ENCODE results near the gene RPRD2.

The RPRD2 gene

DNA sequence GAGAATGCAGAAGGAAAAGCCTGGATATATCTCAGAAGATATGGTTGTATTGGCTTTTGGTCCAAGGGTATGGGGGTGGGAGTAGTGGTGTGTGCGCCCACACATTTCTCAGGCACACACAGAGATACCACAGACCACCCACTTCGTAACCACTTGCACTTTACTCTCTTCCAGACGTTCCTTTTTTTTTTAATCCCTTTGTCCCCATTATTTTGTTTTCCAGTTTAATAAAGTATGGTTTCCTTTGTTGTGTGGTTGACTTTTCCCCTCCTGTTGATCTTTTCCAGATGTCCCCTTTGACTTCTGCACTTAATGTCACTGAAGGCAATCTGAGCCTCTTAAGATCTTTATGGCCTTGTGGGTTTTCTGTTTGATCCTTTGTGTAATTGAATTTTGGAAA, 112.8 kb downstream of the RPRD2 start:
- no peak overlapping the region for H3K27ac ChIP-seq (ENCODE audit: low read length)
- no peaks in the 10 kb centered on the region for H3K9me3 ChIP-seq (ENCODE audit: control insufficient read depth, low read depth, low read length)
- H3K27me3 ChIP-seq (ENCODE audit: control insufficient read depth, insufficient read depth, low read length): peaks cover 9% of the 10 kb centered on the region
- H3K9ac ChIP-seq (ENCODE audit: low read length): no peak overlapping the region
- no peaks in the 10 kb centered on the region for H3K4me1 ChIP-seq (ENCODE audit: control insufficient read depth, low read depth, low read length)
- no peak overlapping the region for H3K4me3 ChIP-seq (ENCODE audit: low read length)
- H3K36me3 ChIP-seq (ENCODE audit: control insufficient read depth, low read depth, low read length): peaks cover 13% of the 10 kb centered on the region

DNA sequence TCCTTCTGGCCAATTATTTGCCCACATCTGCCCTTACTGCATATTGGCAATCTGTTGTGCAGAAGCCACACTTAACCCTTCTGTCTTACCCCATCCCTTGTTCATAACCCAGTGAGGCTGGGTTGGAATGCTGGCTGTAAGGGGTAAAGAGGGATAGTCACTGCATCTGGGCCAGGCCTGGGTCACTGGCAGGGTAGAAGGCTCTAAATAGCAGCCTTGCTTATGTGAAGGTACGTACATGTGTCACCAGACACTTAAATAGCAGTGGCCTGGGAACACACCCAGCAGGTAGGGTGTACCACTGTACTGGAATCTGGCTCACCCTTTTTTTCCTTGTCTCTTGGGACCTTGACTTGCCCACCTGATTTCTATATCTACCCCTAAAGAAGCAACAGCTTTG, 113.4 kb downstream of the RPRD2 start:
- no peak overlapping the region for H3K9ac ChIP-seq (ENCODE audit: low read length)
- H3K4me1 ChIP-seq (ENCODE audit: control insufficient read depth, low read depth, low read length): no peaks in the 10 kb centered on the region
- peaks cover 9% of the 10 kb centered on the region for H3K27me3 ChIP-seq (ENCODE audit: control insufficient read depth, insufficient read depth, low read length)
- no peak overlapping the region for H3K27ac ChIP-seq (ENCODE audit: low read length)
- peaks cover 7% of the 10 kb centered on the region for H3K36me3 ChIP-seq (ENCODE audit: control insufficient read depth, low read depth, low read length)
- no peaks in the 10 kb centered on the region for H3K9me3 ChIP-seq (ENCODE audit: control insufficient read depth, low read depth, low read length)
- H3K4me3 ChIP-seq (ENCODE audit: low read length): no peak overlapping the region

DNA sequence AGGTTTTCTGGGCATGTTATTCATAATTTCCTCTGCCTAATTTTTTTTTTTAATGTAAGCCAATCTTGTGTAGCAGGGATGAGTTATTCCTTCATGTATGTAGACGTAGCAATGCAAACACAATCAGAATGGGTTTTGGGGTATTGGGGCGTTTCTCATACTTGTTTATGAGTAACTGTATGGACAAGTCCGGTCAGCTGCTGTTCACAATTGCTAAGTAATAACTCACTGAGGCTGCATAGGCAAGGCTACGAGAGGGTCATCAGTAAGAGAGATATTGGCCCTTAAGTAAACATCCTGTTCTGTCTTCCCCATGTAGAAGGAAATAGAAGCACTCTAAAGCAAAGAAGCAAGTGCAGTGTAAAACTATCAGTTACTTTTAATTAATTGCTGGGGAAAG, 113.8 kb downstream of the RPRD2 start:
- Histone ChIP-seq H3K27me3 (ENCODE audit: control insufficient read depth, insufficient read depth, low read length) (peaks cover 9% of the 10 kb centered on the region), H3K9me3 (ENCODE audit: control insufficient read depth, low read depth, low read length) (no peaks in the 10 kb centered on the region)

DNA sequence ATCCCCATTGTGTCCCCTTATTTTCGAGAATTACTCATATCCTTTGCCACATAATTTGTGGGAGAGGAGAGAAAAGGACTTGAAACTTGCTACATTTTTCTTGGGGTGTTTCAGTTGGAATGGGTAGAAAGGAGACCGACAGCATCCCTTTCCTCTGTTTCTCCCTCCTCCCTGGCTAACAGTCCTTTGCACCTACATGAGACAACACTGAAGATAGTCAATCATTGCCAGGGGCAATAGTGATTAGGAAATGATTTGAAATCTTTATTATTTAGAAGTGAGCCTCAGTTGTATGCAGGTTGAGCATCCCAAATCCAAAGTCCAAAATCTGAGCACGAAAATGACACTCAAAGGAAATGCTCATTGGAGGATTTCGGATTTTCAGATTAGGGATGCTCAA, 115.4 kb downstream of the RPRD2 start:
- Histone ChIP-seq H3K27ac (ENCODE audit: low read length) (no peak overlapping the region), H3K9ac (ENCODE audit: low read length) (no peak overlapping the region), H3K36me3 (ENCODE audit: control insufficient read depth, low read depth, low read length) (no peaks in the 10 kb centered on the region), H3K4me3 (ENCODE audit: low read length) (no peak overlapping the region), H3K4me1 (ENCODE audit: control insufficient read depth, low read depth, low read length) (no peaks in the 10 kb centered on the region), H3K27me3 (ENCODE audit: control insufficient read depth, insufficient read depth, low read length) (peaks cover 9% of the 10 kb centered on the region), H3K9me3 (ENCODE audit: control insufficient read depth, low read depth, low read length) (no peaks in the 10 kb centered on the region)

More for the DNA sequence above, 113.8 kb downstream of the RPRD2 start:
- Histone ChIP-seq H3K9ac (ENCODE audit: low read length) (no peak overlapping the region), H3K36me3 (ENCODE audit: control insufficient read depth, low read depth, low read length) (peaks cover 3% of the 10 kb centered on the region), H3K27ac (ENCODE audit: low read length) (no peak overlapping the region), H3K4me3 (ENCODE audit: low read length) (no peak overlapping the region), H3K4me1 (ENCODE audit: control insufficient read depth, low read depth, low read length) (no peaks in the 10 kb centered on the region)

DNA sequence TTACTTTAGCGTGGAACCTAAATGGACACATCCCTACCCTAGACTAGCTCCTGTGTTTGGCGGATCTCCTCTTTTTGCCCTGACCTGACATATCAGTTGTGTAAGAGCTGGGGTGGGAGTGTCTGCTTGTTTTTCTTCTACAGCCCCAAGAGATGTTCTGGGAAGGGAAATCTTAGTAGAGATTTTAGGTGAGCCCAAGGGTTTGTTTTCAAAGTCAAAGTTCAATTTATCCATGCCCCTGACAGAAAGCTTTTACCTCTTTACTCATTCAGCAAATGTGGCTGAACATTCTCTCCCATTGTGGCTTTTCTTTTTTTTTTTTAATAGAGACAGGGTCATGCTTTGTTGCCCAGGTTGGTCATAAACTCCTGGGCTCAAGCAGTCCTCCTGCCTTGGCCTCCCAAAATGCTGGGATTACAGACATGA, 116.0 kb downstream of the RPRD2 start:
- Histone ChIP-seq H3K9ac (ENCODE audit: low read length) (no peak overlapping the region), H3K4me1 (ENCODE audit: control insufficient read depth, low read depth, low read length) (no peaks in the 10 kb centered on the region), H3K36me3 (ENCODE audit: control insufficient read depth, low read depth, low read length) (no peaks in the 10 kb centered on the region), H3K27me3 (ENCODE audit: control insufficient read depth, insufficient read depth, low read length) (peaks cover 9% of the 10 kb centered on the region), H3K4me3 (ENCODE audit: low read length) (no peak overlapping the region), H3K9me3 (ENCODE audit: control insufficient read depth, low read depth, low read length) (no peaks in the 10 kb centered on the region), H3K27ac (ENCODE audit: low read length) (no peak overlapping the region)

DNA sequence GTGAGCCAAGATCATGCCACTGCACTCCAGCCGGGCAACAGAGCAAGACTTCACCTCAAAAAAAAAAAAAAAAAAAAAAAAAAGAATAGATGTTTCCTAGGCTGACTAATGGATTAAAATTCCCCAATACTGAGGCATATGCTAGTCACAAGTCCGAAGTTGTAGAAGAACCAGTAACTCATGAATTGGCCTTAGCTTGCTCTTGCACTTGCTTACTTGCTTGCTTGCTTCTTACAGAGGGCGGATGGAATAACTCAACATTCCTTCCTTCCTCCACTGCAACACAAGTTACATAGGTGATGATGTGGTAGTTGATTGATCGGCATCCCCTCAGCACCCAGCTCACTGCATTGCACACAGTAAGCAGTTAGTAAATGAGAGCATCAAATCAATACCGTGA, 120.5 kb downstream of the RPRD2 start:
- Histone ChIP-seq H3K4me3 (ENCODE audit: low read length) (no peak overlapping the region), H3K9ac (ENCODE audit: low read length) (no peak overlapping the region), H3K27ac (ENCODE audit: low read length) (no peak overlapping the region), H3K4me1 (ENCODE audit: control insufficient read depth, low read depth, low read length) (peaks cover 4% of the 10 kb centered on the region), H3K9me3 (ENCODE audit: control insufficient read depth, low read depth, low read length) (no peaks in the 10 kb centered on the region), H3K27me3 (ENCODE audit: control insufficient read depth, insufficient read depth, low read length) (peaks cover 6% of the 10 kb centered on the region), H3K36me3 (ENCODE audit: control insufficient read depth, low read depth, low read length) (peaks cover 8% of the 10 kb centered on the region)

DNA sequence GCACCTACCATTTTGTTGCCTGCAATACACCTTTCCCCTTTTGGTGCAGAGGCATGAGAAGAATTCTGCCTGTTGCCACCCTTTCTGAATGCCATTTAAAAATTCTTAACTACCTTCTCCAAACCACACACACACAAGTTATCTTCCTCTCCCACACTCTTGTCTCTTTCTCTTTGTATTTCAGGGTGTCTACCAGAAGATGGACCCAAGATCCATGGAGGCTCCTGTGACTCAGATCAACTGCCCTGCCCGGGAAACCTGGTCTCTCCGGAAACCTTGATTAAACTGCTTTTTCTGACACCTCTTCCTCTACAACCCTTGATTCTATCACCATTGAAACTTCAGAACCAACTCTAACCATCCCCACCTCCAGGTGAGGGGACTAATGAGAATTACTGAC, 120.9 kb downstream of the RPRD2 start:
- Histone ChIP-seq H3K9me3 (ENCODE audit: control insufficient read depth, low read depth, low read length) (no peaks in the 10 kb centered on the region), H3K4me1 (ENCODE audit: control insufficient read depth, low read depth, low read length) (peaks cover 4% of the 10 kb centered on the region), H3K27me3 (ENCODE audit: control insufficient read depth, insufficient read depth, low read length) (peaks cover 1% of the 10 kb centered on the region), H3K27ac (ENCODE audit: low read length) (no peak overlapping the region), H3K4me3 (ENCODE audit: low read length) (no peak overlapping the region), H3K9ac (ENCODE audit: low read length) (no peak overlapping the region), H3K36me3 (ENCODE audit: control insufficient read depth, low read depth, low read length) (peaks cover 10% of the 10 kb centered on the region)

DNA sequence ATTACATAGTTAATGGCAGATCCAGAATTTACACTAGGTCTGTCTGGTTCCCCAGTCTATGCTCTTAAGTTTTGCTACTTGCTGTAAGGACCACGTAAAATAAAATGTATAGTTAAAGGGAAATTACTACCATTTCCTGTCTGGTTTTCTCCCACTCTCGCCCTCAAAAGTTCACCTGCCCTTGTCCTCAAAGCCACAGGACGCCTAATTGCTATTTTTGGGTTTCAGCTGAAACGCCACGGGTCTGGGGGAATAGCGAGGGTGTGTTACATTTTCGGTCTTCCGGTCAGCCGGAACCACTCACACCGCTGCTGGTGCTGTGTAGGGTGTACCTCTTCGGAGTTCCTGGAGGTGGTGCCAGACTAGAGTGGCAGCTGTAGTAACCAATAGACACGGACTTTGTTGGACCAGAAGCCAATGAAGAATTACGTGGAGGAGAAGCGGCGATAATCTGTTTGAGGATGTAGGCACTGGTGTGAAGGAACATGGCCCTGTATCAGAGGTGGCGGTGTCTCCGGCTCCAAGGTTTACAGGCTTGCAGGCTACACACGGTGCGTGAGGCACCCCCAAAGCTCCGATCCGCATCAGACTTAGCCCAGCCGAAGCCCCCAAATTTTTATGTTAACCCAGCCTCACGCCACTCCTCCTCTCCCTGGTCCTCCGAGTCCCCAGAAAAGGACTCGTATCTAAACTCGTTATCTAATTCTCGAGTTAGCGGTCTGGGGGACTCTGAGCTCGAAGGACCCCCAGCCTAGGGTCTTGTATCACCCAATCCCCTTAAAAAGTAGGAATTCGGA, 123.2 kb downstream of the RPRD2 start, which contains the start of gene TARS2:
Gene TARS2, plus strand, starts transcription at position 454 of the 797 bp plus-strand sequence. Its CDS starts 32 bp downstream, at position 486.
- Histone ChIP-seq H3K9ac (ENCODE audit: low read length) (peak within 1 kb of the TSS; percentile 83), H3K4me1 (ENCODE audit: control insufficient read depth, low read depth, low read length) (peaks cover 4% of the 10 kb centered on the region), H3K27me3 (ENCODE audit: control insufficient read depth, insufficient read depth, low read length) (no peaks in the 10 kb centered on the region), H3K36me3 (ENCODE audit: control insufficient read depth, low read depth, low read length) (peaks cover 27% of the 10 kb centered on the region), H3K9me3 (ENCODE audit: control insufficient read depth, low read depth, low read length) (no peaks in the 10 kb centered on the region), H3K27ac (ENCODE audit: low read length) (peak within 1 kb of the TSS; percentile 54), H3K4me3 (ENCODE audit: low read length) (peak within 1 kb of the TSS; percentile 94)

DNA sequence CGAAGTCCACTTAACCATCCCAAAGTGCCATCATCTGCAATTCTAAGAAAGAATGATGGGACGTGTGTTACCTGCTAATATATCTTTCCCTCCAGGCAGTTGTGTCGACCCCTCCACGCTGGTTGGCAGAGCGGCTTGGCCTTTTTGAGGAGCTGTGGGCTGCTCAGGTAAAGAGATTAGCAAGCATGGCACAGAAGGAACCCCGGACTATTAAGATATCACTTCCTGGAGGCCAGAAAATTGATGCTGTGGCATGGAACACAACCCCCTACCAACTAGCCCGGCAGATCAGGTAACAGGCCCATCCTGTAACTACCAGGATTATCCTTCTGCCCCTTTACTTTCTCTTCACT, 123.8 kb downstream of the RPRD2 start:
- no peaks in the 10 kb centered on the region for H3K9me3 ChIP-seq (ENCODE audit: control insufficient read depth, low read depth, low read length)
- H3K27ac ChIP-seq (ENCODE audit: low read length): peak overlapping the region; percentile 54
- H3K27me3 ChIP-seq (ENCODE audit: control insufficient read depth, insufficient read depth, low read length): no peaks in the 10 kb centered on the region

DNA sequence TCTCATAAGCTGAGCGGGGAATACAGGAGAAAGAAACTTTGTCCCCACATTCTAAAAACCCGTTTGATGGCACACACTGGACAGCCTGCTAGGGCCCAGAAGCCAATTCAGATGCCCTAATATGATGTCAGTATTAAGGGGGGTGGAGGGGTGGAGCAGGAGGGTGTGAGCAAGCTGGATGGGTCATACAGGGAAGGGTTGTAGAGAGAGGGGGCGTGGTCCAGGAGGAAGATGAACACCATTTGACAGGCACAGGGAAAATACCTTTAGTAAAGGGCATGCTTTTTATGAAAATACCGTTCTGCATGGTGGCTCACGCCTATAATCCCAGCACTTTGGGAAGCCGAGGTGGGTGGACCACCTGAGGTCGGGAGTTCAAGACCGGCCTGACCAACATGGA, 129.2 kb downstream of the RPRD2 start:
- no peaks in the 10 kb centered on the region for H3K27me3 ChIP-seq (ENCODE audit: control insufficient read depth, insufficient read depth, low read length)
- H3K4me1 ChIP-seq (ENCODE audit: control insufficient read depth, low read depth, low read length): peaks cover under 1% of the 10 kb centered on the region
- peaks cover 50% of the 10 kb centered on the region for H3K36me3 ChIP-seq (ENCODE audit: control insufficient read depth, low read depth, low read length)
- no peak overlapping the region for H3K27ac ChIP-seq (ENCODE audit: low read length)
- no peak overlapping the region for H3K9ac ChIP-seq (ENCODE audit: low read length)
- H3K4me3 ChIP-seq (ENCODE audit: low read length): no peak overlapping the region
- H3K9me3 ChIP-seq (ENCODE audit: control insufficient read depth, low read depth, low read length): no peaks in the 10 kb centered on the region

More for the DNA sequence above, 123.8 kb downstream of the RPRD2 start:
- Histone ChIP-seq H3K4me1 (ENCODE audit: control insufficient read depth, low read depth, low read length) (peaks cover 4% of the 10 kb centered on the region), H3K4me3 (ENCODE audit: low read length) (peak overlapping the region; percentile 94), H3K36me3 (ENCODE audit: control insufficient read depth, low read depth, low read length) (peaks cover 31% of the 10 kb centered on the region), H3K9ac (ENCODE audit: low read length) (peak overlapping the region; percentile 83)

DNA sequence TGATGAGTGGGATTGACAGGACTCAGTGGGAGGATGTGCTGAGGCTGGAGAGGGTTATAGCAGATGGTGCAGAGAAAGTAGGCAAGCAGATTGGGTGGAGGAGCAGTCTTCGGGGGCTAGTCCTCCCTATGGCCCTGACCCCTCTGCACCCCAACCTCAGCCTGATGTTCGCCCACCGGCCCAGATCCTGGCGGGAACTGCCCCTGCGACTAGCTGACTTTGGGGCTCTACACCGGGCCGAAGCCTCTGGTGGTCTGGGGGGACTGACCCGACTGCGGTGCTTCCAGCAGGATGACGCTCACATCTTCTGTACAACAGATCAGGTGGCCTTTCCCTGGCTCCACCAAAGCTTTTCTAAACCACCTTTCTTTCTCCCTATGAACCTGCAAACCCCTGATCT, 134.4 kb downstream of the RPRD2 start:
- no peak overlapping the region for H3K4me3 ChIP-seq (ENCODE audit: low read length)
- no peaks in the 10 kb centered on the region for H3K4me1 ChIP-seq (ENCODE audit: control insufficient read depth, low read depth, low read length)
- no peak overlapping the region for H3K27ac ChIP-seq (ENCODE audit: low read length)
- H3K27me3 ChIP-seq (ENCODE audit: control insufficient read depth, insufficient read depth, low read length): no peaks in the 10 kb centered on the region
- no peaks in the 10 kb centered on the region for H3K9me3 ChIP-seq (ENCODE audit: control insufficient read depth, low read depth, low read length)
- H3K36me3 ChIP-seq (ENCODE audit: control insufficient read depth, low read depth, low read length): peaks cover 35% of the 10 kb centered on the region
- no peak overlapping the region for H3K9ac ChIP-seq (ENCODE audit: low read length)

DNA sequence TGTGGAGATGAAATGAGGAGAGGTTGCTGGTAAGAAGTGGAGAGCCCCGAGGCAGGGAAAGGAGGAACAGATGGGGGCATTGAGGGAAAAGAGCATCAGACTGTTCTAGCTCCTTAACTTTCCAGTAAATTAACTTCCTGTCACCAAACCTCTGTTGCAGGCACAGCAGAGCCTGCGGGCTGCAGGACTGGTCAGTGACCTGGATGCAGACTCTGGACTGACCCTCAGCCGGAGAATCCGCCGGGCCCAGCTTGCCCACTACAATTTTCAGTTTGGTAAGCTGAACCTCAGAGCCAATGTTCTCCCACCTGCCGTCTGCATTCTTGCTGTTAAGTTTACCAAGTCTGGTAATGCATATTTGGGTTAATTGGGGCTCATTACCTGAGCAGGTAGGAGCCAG, 141.5 kb downstream of the RPRD2 start:
- H3K36me3 ChIP-seq (ENCODE audit: control insufficient read depth, low read depth, low read length): peaks cover 40% of the 10 kb centered on the region
- no peaks in the 10 kb centered on the region for H3K4me1 ChIP-seq (ENCODE audit: control insufficient read depth, low read depth, low read length)
- no peak overlapping the region for H3K27ac ChIP-seq (ENCODE audit: low read length)
- no peak overlapping the region for H3K4me3 ChIP-seq (ENCODE audit: low read length)
- no peaks in the 10 kb centered on the region for H3K9me3 ChIP-seq (ENCODE audit: control insufficient read depth, low read depth, low read length)
- no peak overlapping the region for H3K9ac ChIP-seq (ENCODE audit: low read length)
- no peaks in the 10 kb centered on the region for H3K27me3 ChIP-seq (ENCODE audit: control insufficient read depth, insufficient read depth, low read length)
